ENCODE data around the gene CNDP2. TPM values are rescaled to one million over a fixed set of nuclear protein-coding genes. Genes with fewer than 3 reads are reported as not detected.

The CNDP2 gene
- total RNA-seq, 1 experiment from 2014 or later: 57.6 TPM

DNA sequence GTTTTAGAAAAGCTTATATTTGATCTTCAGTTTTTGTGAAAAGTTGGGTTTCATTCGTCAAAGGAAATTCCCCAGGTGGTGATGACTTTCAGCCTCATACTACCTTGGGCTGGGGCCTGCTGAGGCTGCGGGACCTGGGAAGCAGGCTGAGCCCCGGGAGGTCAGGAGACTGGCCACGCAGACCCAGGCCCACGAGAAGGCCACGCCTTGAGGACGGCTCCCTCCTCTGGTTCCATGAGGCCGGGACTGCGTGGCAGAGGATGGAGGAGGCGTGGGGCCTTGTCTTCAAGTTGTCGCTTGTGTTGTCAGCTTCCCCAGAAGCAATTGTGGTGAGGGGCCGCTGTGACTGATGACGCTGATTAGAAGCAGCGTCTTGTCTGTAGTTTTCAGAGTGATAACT is 11.8 kb downstream of the CNDP2 start:
- H3K4me1 ChIP-seq (ENCODE audit: insufficient read depth, low read length): no peaks in the 10 kb centered on the region
- intact Hi-C loops (cut with micrococcal nuclease): no loop called here
- no peak for ATAC-seq
- CTCF ChIA-PET: no interaction called here
- H3K9me2 ChIP-seq (replicated peaks; ENCODE audit: low read length): no peaks in the 10 kb centered on the region
- no peaks in the 10 kb centered on the region for H3K9me3 ChIP-seq (ENCODE audit: low read length)
- no peak overlapping the region for H3K4me2 ChIP-seq (ENCODE audit: low read length)
- H3K27ac ChIP-seq (ENCODE audit: low read length): no peak overlapping the region
- H3K9ac ChIP-seq (ENCODE audit: low read length): no peak overlapping the region
- no TSS peak for BruUV-seq (replicated peaks)
- POLR2A ChIA-PET (ENCODE audit: unreplicated experiment): no interaction called here
- no peak overlapping the region for H3K4me3 ChIP-seq (ENCODE audit: low read length)
- no peak for DNase-seq
- TF ChIP-seq, protein P1, sequence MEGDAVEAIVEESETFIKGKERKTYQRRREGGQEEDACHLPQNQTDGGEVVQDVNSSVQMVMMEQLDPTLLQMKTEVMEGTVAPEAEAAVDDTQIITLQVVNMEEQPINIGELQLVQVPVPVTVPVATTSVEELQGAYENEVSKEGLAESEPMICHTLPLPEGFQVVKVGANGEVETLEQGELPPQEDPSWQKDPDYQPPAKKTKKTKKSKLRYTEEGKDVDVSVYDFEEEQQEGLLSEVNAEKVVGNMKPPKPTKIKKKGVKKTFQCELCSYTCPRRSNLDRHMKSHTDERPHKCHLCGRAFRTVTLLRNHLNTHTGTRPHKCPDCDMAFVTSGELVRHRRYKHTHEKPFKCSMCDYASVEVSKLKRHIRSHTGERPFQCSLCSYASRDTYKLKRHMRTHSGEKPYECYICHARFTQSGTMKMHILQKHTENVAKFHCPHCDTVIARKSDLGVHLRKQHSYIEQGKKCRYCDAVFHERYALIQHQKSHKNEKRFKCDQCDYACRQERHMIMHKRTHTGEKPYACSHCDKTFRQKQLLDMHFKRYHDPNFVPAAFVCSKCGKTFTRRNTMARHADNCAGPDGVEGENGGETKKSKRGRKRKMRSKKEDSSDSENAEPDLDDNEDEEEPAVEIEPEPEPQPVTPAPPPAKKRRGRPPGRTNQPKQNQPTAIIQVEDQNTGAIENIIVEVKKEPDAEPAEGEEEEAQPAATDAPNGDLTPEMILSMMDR (conservative IDR thresholded peaks at IDR 0.05; ENCODE audit: low read depth, low read length): no peak
- TF ChIP-seq EZH2phosphoT487 (IDR thresholded peaks at IDR 0.05; ENCODE audit: borderline replicate concordance, low read length) (no peak), EZH2 (IDR thresholded peaks at IDR 0.05; ENCODE audit: low read length, unreplicated experiment) (no peak)
- H2AFZ ChIP-seq (ENCODE audit: low read length): no peak overlapping the region
- peaks cover 11% of the 10 kb centered on the region; the same call in 1 of the 2 replicates for H3K36me3 ChIP-seq (ENCODE audit: low read depth, low read length)
- H4K20me1 ChIP-seq (ENCODE audit: low read length): no peaks in the 10 kb centered on the region
- H3K79me2 ChIP-seq (ENCODE audit: low read length): no peaks in the 10 kb centered on the region
- H3F3A ChIP-seq (ENCODE audit: low read length, unreplicated experiment): no peaks in the 10 kb centered on the region
- H3K27me3 ChIP-seq (ENCODE audit: low read length): no peaks in the 10 kb centered on the region

DNA sequence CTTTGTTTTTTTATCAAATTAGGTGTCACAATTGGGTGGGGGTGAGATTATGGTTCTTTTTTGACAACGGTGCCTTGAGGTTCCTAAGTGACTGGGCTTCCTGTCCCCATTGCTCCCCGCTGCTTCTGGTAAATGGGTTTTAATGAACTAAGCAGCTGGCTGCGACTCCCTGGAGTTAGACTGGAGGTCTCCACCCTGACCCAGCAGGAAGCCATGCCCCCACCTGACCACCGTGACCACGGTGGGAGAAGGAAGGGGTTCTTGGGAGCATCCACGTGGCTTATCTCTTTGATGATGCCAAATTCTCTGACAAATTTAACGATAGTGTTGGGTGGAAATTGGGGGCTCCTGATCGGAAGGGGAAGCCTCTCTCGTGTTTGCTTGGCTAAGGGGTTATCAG is 12.2 kb downstream of the CNDP2 start:
- ATAC-seq (no peak), DNase-seq (no peak)
- intact Hi-C loops (cut with micrococcal nuclease): no loop called here
- Histone ChIP-seq H3F3A (ENCODE audit: low read length, unreplicated experiment) (no peaks in the 10 kb centered on the region), H3K4me2 (ENCODE audit: low read length) (no peak overlapping the region), H3K9ac (ENCODE audit: low read length) (no peak overlapping the region), H3K79me2 (ENCODE audit: low read length) (no peaks in the 10 kb centered on the region), H2AFZ (ENCODE audit: low read length) (no peak overlapping the region), H3K9me2 (replicated peaks; ENCODE audit: low read length) (no peaks in the 10 kb centered on the region), H3K4me3 (ENCODE audit: low read length) (no peak overlapping the region), H3K4me1 (ENCODE audit: insufficient read depth, low read length) (no peaks in the 10 kb centered on the region), H3K9me3 (ENCODE audit: low read length) (no peaks in the 10 kb centered on the region), H3K27me3 (ENCODE audit: low read length) (no peaks in the 10 kb centered on the region), H3K27ac (ENCODE audit: low read length) (no peak overlapping the region), H3K36me3 (ENCODE audit: low read depth, low read length) (peaks cover 11% of the 10 kb centered on the region; the same call in 1 of the 2 replicates), H4K20me1 (ENCODE audit: low read length) (no peaks in the 10 kb centered on the region)
- no TSS peak for BruUV-seq (replicated peaks)
- TF ChIP-seq, protein P1 (conservative IDR thresholded peaks at IDR 0.05; ENCODE audit: low read depth, low read length): no peak
- no peak for TF ChIP-seq EZH2phosphoT487 (IDR thresholded peaks at IDR 0.05; ENCODE audit: borderline replicate concordance, low read length)
- no peak for TF ChIP-seq EZH2 (IDR thresholded peaks at IDR 0.05; ENCODE audit: low read length, unreplicated experiment)
- POLR2A ChIA-PET (ENCODE audit: unreplicated experiment): no interaction called here
- CTCF ChIA-PET: no interaction called here

DNA sequence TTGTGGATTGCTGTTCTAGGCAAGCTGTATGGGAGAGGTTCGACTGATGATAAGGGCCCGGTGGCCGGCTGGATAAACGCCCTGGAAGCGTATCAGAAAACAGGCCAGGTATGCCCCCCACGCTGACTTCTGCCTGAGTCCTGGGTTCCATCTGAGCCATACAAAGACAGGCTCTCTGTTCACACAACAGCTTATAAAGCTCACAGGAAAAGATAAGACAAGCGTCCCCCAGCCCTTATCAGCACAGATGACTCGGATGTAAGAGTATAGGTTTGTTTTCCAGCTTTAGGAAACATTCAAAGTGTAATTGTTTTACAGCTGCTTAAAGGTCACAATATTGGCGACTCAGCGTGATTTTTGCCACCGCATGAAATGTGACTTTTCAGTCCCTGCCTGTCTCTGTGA is 12.7 kb downstream of the CNDP2 start:
- H3K9me3 ChIP-seq (ENCODE audit: low read length): no peaks in the 10 kb centered on the region
- intact Hi-C loops (cut with micrococcal nuclease): no loop called here
- ATAC-seq (no peak), DNase-seq (no peak)
- H3K9ac ChIP-seq (ENCODE audit: low read length): no peak overlapping the region
- CTCF ChIA-PET: no interaction called here
- H3K27ac ChIP-seq (ENCODE audit: low read length): no peak overlapping the region
- H3K4me3 ChIP-seq (ENCODE audit: low read length): no peak overlapping the region
- H3K9me2 ChIP-seq (replicated peaks; ENCODE audit: low read length): no peaks in the 10 kb centered on the region
- H3K4me2 ChIP-seq (ENCODE audit: low read length): no peak overlapping the region
- no peaks in the 10 kb centered on the region for H3K79me2 ChIP-seq (ENCODE audit: low read length)
- no peaks in the 10 kb centered on the region for H3F3A ChIP-seq (ENCODE audit: low read length, unreplicated experiment)
- no TSS peak for BruUV-seq (replicated peaks)
- no peak overlapping the region for H2AFZ ChIP-seq (ENCODE audit: low read length)
- H3K4me1 ChIP-seq (ENCODE audit: insufficient read depth, low read length): no peaks in the 10 kb centered on the region
- H3K27me3 ChIP-seq (ENCODE audit: low read length): no peaks in the 10 kb centered on the region
- POLR2A ChIA-PET (ENCODE audit: unreplicated experiment): no interaction called here
- TF ChIP-seq EZH2 (IDR thresholded peaks at IDR 0.05; ENCODE audit: low read length, unreplicated experiment): no peak
- TF ChIP-seq EZH2phosphoT487 (IDR thresholded peaks at IDR 0.05; ENCODE audit: borderline replicate concordance, low read length): no peak
- TF ChIP-seq, protein P1 (conservative IDR thresholded peaks at IDR 0.05; ENCODE audit: low read depth, low read length): no peak
- no peaks in the 10 kb centered on the region for H4K20me1 ChIP-seq (ENCODE audit: low read length)
- peaks cover 11% of the 10 kb centered on the region; the same call in 1 of the 2 replicates for H3K36me3 ChIP-seq (ENCODE audit: low read depth, low read length)
